ENCODE results near the gene USP20.

DNA sequence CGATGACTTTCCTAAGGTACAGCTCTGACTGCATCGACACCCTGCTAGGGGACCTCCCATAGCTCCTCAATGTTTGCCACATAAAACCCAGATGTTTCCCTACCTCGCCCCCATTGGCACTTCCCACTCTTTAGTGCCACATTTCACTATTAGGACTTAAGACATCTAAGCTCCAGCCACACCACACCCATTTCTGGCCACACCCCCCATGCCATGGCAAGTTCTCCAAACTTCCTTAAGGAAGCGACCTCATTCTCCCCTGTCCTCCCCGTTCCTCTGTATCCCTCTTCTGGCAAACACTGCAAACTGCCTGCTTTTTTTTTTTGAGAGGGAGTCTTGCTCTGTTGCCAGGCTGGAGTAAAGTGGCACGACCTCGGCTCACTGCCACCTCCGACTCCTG lies 62.9 kb downstream of the USP20 start:
- TF ChIP-seq POLR2A (IDR thresholded peaks at IDR 0.05; ENCODE audit: low read length) (no peak), GATA1 (IDR thresholded peaks at IDR 0.05; ENCODE audit: low read depth, low read length) (no peak)

Measured in erythroblast (primary cell).